ENCODE results near the gene PKHD1.

Gene PKHD1

DNA sequence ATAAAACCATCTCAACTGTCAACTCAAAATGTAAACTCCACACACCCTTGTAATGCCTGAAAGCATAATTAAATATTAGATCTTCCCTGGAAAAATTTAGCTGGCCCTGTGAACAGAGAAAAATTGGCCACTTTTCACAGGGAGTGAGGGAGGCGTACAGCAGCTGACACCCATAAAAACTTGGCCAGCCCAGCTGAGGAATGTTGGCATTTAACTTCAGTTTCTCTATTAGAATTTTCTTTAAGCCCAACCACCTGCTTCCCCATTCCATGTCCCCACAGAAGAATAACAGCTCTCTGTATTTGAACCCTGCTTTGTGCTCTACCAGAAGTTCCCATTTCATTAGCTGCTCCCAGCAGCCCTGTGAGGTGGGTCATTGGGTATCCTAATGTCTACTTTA lies 41.0 kb downstream of the PKHD1 start:
- DNase-seq (ENCODE audit: low read depth in 2 of 2): no peak

DNA sequence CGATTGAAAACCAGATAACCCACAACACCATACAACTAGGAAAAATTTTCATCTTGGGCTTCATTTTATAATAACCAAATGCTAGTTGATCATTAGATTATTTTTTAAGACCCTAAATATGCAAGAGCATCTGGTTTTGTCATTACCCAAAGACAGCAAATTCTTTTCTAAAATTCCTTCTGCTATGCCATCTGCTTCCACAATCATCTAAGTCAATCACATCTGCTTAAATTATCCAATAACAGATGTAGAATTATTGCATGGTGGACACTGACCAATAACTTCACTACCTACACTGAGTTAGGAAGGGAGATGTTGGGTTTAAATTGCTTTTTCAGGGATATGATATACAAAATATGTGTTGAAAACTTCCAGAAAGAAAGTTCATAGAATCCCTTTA lies 41.9 kb downstream of the PKHD1 start:
- DNase-seq (ENCODE audit: low read depth in 2 of 2): no peak

DNA sequence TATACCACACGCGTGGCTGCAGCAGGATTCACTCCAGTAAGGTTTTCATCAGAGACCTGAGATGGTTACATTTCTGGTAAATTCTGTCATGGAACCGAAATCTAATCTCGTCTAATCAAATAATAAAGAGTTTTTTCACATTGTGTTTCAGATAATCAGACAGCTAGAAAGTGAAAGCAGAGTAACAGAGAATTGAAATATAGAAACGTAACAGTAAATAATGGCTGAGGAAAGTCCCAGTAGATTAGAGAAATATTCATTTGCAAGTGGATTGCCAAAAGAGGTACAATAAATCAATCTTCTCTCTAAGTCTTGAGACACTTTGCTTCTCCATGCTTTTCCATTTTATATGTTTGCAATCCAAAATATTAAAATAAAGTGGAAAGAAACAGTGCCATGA lies 42.4 kb downstream of the PKHD1 start:
- DNase-seq (ENCODE audit: low read depth in 2 of 2): no peak

DNA sequence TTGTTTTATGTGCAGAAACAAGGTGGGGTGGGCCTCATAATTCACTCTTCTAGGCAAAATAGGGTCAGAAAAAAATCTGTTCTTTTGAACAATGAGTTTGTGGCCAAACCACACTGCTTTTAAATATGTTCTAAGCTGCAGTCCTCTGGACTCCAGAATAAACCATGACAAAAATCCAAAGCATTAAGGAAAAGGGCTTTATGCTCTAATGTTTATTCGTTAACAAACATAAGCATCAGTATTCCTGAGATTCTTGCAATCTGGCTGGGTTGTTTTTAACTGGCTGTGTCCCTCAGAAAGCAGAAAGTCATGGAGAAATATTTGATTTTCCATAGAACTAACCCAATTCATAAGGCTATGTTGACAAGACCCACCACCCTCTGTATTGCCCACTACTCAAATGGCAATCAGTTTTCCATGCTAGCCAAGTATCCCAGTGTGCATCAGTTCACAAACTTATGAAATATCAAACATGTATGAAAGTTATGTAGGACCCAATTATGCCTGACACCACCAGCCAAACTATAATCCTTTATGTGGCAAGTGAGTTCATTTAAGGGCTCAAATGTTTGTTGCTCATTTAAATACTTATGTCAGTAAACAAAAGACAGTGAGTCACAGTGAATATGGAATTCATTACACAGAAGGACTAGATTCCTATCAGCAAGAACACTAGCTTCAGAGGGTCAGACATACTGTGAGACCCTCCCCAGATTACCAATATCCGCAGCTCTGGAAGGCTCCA lies 45.1 kb downstream of the PKHD1 start:
- no peak for DNase-seq (ENCODE audit: low read depth in 2 of 2)

DNA sequence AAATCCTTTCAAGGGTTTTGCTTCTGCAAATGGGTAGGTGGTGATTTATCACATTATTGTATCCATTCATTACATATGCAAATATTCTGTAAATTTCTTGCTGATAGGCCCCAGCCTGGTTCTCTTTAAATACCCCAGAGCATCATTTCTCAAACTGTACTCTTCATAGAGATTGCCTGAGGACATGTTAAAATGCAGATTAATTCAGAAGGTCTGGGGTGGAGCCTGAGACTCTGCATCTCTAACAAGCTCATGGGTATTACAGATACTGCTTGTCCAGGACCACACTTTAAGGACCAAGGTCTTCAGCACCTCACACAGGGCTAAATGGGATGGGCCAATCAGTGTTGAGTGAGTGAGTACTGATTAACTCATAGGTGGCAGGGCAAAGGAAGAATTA lies 46.3 kb downstream of the PKHD1 start:
- DNase-seq (ENCODE audit: low read depth in 2 of 2): no peak

DNA sequence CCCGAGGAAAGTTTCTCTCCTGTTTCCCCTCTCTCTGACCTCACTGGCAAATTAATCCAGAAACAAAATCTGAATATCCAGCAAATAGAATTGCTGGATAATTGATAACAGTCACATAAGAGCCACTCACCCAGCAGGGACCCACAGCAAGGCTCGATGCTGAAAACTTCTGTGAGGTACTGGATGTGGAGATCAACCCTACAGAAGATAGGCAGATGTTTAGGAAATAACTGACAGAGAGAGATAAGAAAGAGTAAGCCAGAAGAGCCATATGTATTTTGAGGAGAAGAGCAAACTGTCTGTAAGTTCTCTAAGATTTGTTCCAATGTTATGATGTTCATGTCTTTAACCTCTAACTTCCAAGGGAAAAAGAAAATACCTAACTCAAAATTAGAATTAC lies 59.7 kb downstream of the PKHD1 start:
- no peak for DNase-seq (ENCODE audit: low read depth in 2 of 2)

DNA sequence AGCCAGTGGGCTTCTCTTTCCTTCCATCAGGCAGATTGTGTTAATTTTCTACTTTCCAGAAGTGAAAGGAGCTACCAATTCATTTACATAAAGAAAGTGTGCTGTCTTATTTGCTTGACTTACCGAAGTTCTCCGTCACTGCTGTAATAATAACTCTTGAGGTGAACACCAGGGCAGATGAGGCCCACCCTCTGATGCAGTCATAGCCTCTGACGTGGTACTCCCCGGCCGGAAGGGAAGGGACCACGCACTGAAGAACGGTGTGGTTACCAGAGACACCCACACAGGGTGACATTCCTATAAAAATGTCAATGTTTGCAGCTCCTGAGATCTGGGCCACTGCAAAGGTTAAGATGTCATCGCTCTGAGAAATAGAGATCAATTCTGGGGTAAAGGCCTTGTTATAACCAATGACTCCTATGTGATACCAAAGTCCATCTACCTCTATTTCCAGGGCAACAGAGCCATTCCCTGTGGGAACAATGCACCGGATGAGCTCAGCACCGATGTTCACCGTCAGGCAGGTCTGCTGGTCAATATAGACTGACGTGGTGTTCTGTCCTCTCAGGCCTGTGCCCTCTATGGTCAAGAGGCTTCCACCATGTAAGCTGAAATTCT lies 62.9 kb downstream of the PKHD1 start:
- no peak for DNase-seq (ENCODE audit: low read depth in 2 of 2)

DNA sequence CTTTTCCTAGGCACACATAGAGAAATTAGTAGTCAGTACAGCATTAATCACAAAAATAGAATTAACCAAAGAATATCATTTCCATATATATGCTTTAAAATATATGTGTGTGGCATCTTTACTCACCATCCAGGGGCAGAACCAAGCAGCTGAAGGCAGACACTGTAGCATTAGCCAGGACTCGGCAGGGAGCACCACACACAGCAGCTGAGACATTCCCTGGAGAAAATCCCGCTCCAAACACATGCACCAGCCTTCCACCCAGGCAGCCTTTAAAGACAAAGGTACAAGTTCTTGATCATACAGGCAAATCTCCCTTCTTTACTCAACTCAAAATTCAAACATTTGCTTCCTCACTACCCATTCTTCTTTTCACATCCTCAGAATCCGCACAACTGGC lies 64.7 kb downstream of the PKHD1 start:
- no peak for DNase-seq (ENCODE audit: low read depth in 2 of 2)

DNA sequence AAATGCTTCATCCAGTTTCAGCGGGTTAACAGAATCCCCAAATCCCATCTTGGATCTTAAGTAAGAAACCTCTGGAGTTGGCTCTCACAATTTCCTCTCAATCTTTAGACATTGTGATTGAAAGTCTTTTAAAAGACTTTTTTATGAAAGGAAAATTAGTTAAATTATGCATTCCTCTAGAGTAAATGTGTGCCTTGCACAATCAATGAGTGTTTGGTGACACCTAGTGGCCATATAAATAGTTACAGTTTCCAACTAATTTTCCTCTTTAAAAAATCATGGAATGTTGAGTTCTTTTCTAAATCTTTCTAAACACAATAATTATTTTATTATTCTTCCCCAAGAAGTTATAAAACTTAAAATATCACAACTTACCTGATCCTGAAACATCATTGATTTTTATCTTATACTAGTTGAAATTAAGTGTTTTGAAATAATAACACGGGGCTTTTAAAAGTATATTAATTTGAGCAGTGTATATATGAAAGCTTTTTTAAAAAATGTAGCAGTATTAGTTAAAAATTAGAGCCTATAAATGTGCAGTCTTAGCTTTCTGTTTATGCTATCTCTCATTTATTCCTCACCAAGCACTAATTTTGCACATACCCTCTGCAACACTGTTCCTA lies 66.4 kb downstream of the PKHD1 start:
- no peak for DNase-seq (ENCODE audit: low read depth in 2 of 2)

DNA sequence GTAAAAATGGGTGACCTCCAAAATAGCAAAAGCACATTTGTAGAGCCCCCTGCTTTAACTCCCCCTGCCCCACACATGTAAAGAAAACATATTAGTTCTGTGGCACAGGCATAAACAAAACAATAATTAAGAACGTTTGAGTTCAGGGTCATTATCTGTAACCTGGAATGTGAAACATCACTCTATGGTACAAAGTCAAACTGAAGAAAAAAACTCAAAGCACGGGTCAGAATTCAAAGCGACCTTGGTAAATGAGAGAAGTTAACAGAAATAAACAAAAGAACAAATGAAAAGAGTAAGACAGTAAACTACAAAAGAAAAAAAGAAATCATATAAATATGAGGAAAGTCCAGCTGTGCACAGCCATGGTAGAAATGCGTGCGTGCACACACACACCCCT lies 67.5 kb downstream of the PKHD1 start:
- no peak for DNase-seq (ENCODE audit: low read depth in 2 of 2)

DNA sequence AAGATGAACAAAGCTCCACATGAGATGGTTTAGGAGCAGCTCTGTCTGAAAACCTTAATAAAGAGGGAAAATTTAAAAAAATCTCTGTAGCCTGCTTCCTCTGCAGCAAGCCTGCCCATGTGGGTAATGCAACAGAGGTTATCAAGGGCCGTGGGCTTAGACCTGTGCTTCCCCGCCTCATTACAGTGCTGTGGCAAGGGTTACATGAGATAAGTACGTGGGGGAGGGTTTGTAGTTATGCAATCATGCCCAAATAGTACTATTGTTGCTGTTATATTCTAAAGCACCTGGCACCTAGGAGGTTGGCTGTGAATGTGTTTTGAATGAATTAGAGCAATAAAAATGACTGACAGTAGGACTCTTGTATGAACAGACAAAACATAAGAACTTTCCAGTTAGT lies 68.3 kb downstream of the PKHD1 start:
- no peak for DNase-seq (ENCODE audit: low read depth in 2 of 2)

DNA sequence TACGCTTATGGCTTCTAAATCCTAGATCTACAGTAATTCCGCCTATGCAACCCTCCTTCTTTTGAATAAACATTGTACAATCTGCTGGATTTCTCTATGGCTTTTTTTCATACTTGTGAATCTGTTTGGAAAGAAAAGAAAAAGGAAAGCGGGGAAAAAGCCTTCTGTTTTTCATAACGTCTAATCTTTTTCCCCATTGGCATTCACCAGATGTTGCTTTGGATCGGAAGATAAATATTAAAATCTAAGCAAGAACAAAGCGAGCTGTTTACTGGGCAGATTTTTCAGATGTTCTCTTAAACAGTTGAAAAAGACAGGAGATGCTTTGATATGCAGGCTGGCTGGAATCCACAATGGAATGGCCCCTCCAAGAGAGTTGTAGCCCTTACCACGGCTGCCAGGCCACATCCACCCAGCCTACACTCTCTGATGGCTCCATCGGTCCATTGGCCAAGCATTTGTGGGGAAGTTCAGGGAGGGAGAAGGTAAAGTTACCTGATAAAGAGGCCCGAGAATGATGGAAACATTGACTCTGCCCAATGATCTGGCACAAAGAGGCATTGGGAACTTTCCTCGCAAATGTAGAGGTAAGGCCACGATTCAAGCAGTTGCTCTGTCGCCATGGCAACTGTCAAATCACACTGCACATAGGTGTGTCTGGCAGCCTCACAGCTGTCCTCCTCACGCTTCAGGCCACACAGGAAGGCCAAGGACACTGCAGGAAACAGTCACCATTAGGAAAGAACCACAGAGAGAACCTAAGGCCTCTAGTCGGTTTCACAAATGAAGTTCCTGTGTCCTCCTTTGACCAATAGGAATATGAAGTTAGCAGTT lies 70.3 kb downstream of the PKHD1 start:
- DNase-seq (ENCODE audit: low read depth in 2 of 2): no peak

DNA sequence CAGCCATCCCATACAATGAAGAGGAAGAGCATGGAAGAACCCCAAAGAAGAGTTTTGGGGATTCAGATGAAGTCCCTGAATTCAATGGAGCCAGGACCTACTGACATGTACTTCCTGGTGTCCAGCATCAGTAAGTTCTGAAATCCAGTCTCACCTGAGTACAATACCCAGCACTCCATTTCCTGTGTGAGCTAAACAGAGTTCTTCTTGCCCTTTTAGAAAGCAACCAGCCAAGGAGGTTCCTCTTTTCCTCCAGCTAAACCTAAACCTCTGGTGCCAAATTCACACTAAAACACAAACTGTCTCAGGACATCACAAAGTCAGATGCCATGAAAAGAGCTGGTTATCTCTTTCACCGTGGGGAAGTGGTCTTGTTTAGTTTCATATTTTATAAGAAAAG lies 71.5 kb downstream of the PKHD1 start:
- no peak for DNase-seq (ENCODE audit: low read depth in 2 of 2)

DNA sequence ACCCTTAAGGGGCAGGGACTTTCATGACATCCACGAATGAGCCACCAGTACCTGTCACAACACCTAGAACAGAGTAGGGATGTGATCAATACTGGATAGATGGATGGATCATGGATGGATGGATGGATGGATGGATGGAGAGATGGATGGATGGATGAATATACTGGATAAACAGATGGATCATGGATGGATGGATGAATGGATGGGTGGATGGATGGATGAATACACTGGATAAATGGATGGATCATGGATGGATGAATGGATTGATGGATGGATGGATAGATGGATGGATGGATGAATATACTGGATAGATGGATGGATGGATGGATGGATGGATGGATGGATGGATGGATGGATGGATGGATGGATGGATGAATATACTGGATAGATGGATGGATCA lies 73.0 kb downstream of the PKHD1 start:
- DNase-seq (ENCODE audit: low read depth in 2 of 2): no peak

DNA sequence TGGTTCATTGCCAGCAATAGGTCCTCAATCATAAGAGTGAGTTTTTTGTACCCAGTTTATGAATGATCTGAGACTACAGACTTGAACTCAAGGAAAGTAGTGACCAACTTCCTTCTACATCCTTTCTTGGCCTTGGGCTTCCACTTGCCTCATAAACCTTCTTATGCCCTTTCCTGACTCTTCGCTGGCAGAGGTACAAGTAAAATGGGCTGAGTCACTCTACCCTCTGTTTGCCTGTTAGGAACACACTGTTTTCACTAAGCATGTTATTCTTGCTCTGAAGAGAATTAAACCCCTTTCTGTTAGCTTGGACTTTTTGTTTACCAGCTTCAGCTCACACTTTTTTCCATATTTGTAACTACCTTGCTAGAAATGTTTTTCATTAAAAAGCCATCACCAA lies 74.4 kb downstream of the PKHD1 start:
- no peak for DNase-seq (ENCODE audit: low read depth in 2 of 2)

DNA sequence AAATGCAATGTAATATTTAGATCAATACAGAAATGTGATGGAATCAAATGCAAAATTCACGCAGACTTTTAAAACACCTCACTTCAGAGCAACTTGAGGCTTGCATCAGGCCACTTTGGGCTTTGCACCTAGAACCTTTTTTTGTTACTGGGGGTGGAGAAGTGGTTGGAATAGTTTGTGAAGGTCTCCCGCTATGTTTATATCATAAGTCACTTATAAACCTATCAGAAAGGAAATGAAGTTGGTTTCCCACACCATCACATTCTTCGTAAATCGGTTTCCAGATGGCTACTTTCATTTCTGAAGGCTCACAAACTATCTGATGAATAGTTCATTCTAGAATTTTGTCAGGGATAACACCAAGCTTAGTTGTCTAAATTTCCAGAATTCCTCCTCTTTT lies 74.8 kb downstream of the PKHD1 start:
- no peak for DNase-seq (ENCODE audit: low read depth in 2 of 2)

DNA sequence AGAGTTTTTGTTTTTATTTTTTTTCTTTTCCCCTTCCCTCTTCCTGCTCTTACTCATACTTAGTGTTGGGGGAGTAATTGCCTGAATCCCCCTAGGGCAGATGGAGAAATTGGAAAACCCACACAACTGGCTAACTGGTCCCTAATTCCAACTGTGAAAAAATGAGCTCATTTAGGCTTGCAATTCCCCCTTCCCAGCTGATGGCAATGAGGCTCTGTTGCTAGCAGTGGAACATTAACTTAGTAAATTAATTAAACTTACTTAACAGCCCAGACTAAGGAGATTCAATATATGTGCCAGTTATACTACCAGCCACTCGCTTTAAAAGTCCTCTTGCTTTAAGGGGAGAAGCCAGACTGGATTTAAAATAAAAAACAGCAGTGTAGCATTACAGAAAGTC lies 76.6 kb downstream of the PKHD1 start:
- no peak for DNase-seq (ENCODE audit: low read depth in 2 of 2)

DNA sequence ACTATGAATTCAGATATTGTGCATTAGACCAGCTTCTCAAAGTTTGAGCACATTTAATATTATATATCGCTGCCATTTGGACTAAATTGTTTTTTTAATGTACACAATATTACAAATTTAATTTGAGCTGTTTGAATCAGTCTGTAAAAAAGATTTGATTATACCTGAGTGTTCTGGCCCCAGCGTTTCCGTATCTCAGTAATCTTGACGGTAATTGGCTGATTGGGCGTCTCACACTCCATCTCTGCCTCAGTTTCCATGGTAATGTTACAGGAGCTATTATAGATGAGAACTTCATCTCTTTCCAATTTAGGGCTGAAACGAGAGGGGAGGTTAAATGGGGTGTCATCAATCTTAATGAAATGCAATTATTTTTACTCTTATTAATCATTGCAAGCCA lies 77.3 kb downstream of the PKHD1 start:
- no peak for DNase-seq (ENCODE audit: low read depth in 2 of 2)

DNA sequence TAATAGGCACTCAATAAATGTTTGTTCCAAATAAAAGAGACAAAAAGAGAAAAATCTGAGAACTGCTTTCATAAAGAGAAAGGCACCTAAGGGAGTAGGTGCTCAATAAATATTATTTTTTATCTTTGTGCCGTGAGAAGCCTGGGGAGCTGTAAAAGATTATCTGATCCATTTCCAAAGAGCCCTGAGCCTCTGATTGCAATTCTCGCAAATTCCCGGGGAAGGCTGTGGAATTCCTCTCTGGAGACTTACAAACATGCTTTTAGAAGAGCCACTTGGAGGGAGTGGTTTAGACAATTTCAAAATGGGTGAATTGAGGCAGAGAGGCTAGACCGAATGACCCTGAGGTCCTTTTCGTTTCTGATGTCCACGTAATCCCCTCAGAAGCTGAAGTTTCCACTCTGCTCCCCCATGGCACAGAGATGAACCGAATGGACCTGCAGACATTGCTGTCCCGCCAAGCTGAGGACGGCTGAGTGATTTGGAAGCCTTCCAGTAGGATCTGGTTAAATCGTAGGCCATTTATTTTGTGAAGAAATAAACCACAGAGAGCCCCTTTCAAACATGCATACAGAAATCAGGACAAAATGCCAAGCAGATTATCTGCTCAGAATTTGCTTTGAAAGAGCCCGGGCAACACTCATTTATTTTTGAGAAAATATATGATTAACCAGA lies 77.8 kb downstream of the PKHD1 start:
- no peak for DNase-seq (ENCODE audit: low read depth in 2 of 2)

DNA sequence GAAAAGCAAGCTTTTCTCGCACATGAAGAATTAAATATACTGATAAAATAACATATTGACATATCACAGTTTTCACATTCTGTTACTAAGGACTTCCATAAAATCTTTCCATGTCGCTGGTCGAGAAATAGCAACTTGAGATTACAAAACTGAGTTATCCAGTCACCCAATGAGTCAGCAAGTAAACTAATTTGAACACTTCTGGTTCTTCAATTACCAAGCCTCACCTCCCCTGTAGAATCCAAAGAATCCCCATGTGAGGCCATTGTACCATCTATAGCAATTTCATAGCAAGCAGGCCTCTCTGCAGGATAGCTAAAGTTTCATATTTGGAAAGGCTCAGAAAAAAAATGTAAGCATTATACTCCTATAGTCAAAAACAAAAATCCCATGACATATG lies 87.3 kb downstream of the PKHD1 start:
- no peak for DNase-seq (ENCODE audit: low read depth in 2 of 2)

DNA sequence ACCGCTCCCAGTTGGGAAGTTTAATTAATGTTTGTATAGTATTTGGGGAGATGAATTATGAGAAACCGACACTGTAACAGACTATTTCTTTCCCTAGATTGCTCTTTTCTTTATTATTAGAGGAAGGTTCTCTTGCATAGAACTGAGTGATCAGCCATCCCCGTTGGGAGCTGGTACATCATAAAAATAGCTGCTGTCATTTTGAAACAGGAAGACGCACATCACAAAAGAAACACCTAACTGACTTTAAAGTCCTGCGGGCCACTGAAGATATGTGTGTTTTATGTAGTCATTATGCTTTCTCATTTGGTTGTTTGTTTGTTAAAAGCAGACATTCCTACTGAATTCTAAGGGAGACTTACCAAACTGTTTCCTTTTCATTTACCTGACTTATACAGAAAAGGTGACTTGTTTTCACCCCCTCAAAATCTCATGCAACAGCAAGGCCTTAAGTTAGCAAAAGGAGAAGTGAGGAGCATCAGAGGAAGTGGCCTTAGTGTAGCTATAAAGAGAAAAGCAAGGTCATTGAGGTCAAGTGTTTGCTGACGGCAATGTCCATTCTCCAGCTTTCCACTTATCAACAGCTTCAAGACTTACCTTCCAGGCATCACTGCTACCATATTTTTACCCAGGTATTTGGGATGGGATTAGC lies 91.0 kb downstream of the PKHD1 start:
- no peak for DNase-seq (ENCODE audit: low read depth in 2 of 2)
